Urinary bladder (tissue), 4 donors: ENCODE measurements around the gene CFLAR. TPM values are rescaled to one million over a fixed set of nuclear protein-coding genes. Genes with fewer than 3 reads are reported as not detected.
"Not testable (repeated sequence)": the region's sequence is repeated elsewhere in the genome, so short reads cannot be mapped to it uniquely, and the experiment has no call there.

Source experiments
- DNase-seq: peaks from one replicate; pipeline ENCODE4 v3.0.0-alpha.2; 2015; ENCODE audit errors: extremely low spot score
- H3K27ac ChIP-seq: one replicate; pipeline ENCODE4 v1.5.1; 2013; ENCODE audit warnings: low read depth, mild to moderate bottlenecking, moderate library complexity
- H3K36me3 ChIP-seq: one replicate; pipeline ENCODE4 v1.6.1; 2013; ENCODE audit warnings: mild to moderate bottlenecking, moderate library complexity; ENCODE audit not compliant: insufficient read depth
- H3K4me1 ChIP-seq: one replicate; pipeline ENCODE4 v1.6.1; 2013; ENCODE audit warnings: mild to moderate bottlenecking, moderate library complexity; ENCODE audit not compliant: insufficient read depth
- H3K4me3 ChIP-seq: one replicate; pipeline ENCODE4 v1.5.1; 2013; ENCODE audit warnings: low read depth, low read length
- WGBS: extraction: QIAGEN DNeasy Blood & Tissue Kit; methylation state at CpG from one replicate; pipeline ENCODE4 v1.1.7; 2013; 5-methylcytosine and 5-hydroxymethylcytosine counted together
- polyA plus RNA-seq: library from polyadenylated mRNA; stranded (reverse); fragments of 200-250 nt; gene quantifications from one replicate; pipeline ENCODE4 v1.2.3, GENCODE V29; 2013
- total RNA-seq: library from RNA; depleted of rRNA; stranded (reverse); fragments of >200 nt; gene quantifications from one replicate; pipeline ENCODE4 v1.2.3, GENCODE V29; 2014
- donor health status: healthy with polysubstance abuse.
- donor health status: healthy.

Gene CFLAR
- total and polyA plus RNA-seq, 2 donors: 50.0 to 107 TPM

DNA sequence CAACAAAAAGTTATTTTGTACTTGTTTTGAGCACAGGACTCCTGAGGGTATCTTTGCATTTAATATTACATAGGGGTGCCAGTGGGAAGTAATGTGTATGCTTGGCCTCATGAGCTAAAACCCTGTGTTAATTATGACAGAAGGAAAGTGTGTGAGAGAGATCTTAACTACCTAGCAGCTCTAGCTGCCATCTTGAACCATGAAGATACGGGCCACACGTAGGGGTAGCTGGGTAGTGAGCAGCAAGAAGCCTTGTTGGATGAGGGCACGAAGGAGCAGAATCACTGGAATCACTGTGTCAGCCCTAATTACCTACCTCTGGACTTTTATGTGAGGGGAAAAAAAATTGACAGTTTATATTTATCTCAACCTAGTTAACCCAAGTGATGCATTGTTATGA lies 51.6 kb downstream of the CFLAR start:
- Histone ChIP-seq H3K4me3 (no peak overlapping the region), H3K36me3 (peaks cover 6% of the 10 kb centered on the region), H3K4me1 (no peaks in the 10 kb centered on the region), H3K27ac (no peak overlapping the region)
- 97% methylated on average over 3 of the region's 3 CpGs for WGBS
- no peak for DNase-seq

DNA sequence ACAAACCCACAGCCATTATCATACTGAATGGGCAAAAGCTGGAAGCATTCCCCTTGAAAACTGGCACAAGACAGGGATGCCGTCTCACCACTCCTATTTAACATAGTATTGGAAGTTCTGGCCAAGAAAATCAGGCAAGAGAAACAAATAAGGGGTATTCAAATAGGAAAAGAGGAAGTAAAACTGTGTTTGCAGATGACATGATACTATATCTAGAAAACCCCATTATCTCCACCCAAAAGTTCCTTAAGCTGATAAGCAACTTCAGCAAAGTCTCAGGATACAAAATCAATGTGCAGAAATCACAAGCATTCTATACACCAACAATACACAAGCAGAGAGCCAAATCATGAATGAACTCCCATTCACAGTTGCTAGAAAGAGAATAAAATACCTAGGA lies 52.5 kb downstream of the CFLAR start:
- H3K36me3 ChIP-seq, H3K4me1 ChIP-seq, H3K27ac ChIP-seq, DNase-seq, H3K4me3 ChIP-seq: not testable (repeated sequence)
- WGBS: 87% methylated on average over 1 of the region's 1 CpG

DNA sequence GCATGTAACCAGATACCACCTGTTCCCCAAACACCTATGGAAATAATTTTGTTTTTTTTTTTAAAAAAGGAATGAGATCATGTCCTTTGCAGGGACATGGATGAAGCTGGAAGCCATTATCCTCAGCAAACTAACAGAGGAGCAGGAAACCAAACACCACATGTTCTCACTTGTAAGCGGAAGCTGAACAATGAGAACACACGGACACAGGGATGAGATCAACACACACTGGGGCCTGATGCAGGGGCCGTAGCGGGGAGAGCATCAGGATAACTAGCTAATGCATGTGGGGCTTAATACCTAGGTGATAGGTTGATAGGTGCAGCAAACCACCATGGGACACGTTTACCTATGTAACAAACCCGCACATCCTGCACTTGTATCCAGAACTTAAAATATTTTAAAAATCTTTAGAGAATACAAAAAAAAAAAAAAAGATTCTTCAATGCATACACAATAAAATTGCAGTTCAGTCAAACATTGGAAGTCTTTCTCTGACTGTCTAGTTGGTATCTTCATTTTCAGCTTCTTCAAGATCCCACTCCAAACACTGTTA lies 55.4 kb downstream of the CFLAR start:
- Histone ChIP-seq H3K4me1 (no peaks in the 10 kb centered on the region), H3K36me3 (no peaks in the 10 kb centered on the region), H3K27ac (no peak overlapping the region), H3K4me3 (no peak overlapping the region)
- DNase-seq: no peak
- 61% methylated on average over 6 of the region's 6 CpGs for WGBS

DNA sequence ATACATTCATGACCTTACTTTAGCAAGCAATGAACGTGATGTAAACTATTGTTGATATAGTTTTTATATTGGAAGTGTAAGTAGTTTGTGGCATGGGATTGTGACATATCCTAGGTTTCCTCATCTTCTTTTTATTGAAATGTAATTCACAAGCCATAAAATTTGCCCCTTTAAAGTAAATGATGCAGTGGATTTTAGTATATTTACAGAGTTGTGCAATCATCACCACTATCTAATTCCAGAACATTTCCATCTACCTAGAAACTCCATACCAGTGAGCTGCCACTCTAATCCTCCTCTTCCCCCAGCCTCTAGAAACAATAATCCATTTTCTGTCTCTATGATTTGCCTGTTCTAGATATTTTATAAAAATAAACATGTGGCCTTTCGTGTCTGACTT lies 56.3 kb downstream of the CFLAR start:
- DNase-seq: no peak
- H3K4me3 ChIP-seq: no peak overlapping the region
- no peaks in the 10 kb centered on the region for H3K4me1 ChIP-seq
- no peaks in the 10 kb centered on the region for H3K36me3 ChIP-seq
- H3K27ac ChIP-seq: no peak overlapping the region
- 69% methylated on average over 2 of the region's 2 CpGs for WGBS

DNA sequence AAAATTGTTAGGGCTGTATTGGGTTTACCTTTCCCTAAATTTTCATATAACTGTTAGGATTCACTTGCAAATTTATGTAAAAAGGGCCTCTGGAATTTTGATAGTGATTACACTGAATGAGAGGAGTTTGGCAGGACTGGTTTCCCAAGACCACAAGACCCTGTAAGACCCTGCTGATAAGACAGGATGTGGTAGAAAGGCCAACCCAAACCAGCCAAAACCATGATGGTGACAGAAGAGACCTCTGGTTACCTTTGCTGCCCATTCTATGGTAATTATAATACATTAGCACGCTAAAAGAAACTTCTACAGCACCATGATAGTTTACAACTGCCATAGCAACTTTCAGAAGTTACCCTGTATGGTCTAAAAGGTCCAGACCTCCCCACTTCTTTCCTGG lies 58.7 kb downstream of the CFLAR start:
- Histone ChIP-seq H3K4me3 (no peak overlapping the region), H3K27ac (no peak overlapping the region), H3K36me3 (no peaks in the 10 kb centered on the region), H3K4me1 (no peaks in the 10 kb centered on the region)
- 39% methylated on average over 1 of the region's 1 CpG for WGBS
- no peak for DNase-seq

DNA sequence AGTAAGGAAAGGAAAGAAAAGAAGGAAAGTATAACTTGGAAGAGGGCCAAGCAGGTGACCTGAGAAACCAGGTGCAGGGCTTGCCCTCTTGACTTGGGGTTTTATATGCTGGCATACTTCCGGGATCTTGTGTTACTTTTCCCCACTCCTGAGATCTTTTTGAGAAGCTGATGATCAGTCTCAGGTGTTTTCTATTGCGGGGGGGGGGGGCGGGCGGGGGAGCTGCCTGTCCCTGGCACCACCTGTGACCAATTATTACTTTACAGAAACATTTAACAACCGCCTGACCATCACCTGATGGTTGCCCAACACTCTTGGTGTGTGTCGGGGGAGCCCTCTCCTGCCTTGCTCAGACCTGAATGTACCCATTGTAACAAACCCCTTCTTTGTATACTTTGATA lies 60.1 kb downstream of the CFLAR start:
- no peaks in the 10 kb centered on the region for H3K4me1 ChIP-seq
- H3K36me3 ChIP-seq: no peaks in the 10 kb centered on the region
- no peak overlapping the region for H3K4me3 ChIP-seq
- no peak overlapping the region for H3K27ac ChIP-seq
- WGBS: 55% methylated on average over 6 of the region's 6 CpGs
- DNase-seq: no peak

DNA sequence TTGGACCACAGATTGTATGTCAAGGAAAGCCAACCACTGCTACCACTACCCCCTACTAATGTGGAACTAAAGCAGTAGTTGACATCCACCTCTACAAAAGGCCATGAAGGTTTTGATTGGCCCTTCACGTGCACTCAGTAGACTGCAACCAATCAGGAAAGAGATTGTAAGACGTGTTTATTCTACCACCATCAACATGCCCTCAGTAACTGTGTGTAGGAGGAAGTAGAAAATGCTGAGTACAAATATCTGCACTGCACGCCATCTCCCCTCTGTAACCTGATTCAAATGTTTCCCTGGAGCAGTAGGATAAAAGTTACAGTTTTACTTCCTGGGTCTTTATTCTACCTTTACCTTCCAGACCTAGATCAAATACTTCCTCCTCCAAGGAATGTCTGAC lies 64.0 kb downstream of the CFLAR start:
- DNase-seq: no peak
- Histone ChIP-seq H3K36me3 (no peaks in the 10 kb centered on the region), H3K27ac (no peak overlapping the region), H3K4me1 (no peaks in the 10 kb centered on the region), H3K4me3 (no peak overlapping the region)
- WGBS: 64% methylated on average over 3 of the region's 3 CpGs

DNA sequence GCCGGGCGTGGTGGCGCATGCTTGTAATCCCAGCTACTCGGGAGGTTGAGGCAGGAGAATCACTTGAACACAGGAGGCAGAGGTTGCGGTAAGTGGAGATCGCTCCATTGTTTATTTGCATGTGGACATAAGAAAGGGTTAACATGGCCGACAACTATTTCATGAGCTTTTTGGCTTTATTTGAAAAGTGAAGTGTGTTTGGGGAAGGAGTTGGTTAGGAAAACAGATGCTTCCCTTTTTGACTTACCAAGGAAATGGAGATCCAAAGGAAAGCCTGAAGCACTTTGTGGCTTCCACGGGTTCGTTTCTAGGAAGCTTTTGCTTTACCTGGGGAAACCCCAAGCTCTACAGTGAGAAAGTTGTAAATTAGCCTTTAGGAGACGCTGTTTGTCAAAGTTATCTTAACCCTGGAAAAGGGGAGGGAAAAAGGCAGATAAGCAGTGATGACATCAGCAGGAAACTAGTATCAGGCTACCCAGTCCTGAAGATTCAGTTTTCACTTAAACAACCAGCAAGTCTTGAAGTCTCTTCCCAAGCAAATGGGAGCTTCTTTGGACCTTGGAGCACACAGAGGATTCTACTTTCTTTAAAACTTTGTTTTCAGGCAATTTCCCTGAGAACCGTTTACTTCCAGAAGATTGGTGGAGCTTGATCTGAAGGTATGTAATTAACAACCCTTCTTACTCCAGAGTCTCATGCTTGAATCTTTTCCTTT lies 66.8 kb downstream of the CFLAR start, which contains the start of gene CASP10:
TSS of gene CASP10 (plus strand) at position 492 of the 715 bp plus-strand sequence. CDS start 2,637 bp downstream, outside the sequence.
- H3K27ac ChIP-seq: no peak within 1 kb of the TSS
- H3K4me3 ChIP-seq: peak within 1 kb of the TSS; percentile 40
- WGBS: 51% methylated on average over 11 of the region's 11 CpGs
- no peaks in the 10 kb centered on the region for H3K36me3 ChIP-seq
- no peaks in the 10 kb centered on the region for H3K4me1 ChIP-seq
- peak; percentile 29 for DNase-seq

DNA sequence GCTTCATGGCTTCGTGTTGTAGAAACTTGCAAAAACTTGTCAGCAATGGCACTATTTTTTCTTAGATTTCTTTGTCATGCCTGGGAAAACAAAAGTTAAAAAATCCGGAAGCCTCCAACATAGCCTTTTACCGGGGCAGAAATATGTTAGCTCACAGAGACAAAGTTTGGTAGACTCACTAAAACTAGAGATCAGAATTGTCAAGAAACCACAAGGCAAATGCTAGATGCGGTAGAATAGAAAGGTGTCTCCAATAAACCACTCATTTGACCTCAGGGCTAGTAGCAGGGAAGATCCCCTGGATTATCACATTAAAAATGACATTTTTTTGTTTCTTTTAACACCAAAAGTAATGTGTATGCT lies 67.4 kb downstream of the CFLAR start:
- no peaks in the 10 kb centered on the region for H3K36me3 ChIP-seq
- H3K4me1 ChIP-seq: no peaks in the 10 kb centered on the region
- 34% methylated on average over 4 of the region's 4 CpGs for WGBS
- no peak overlapping the region for H3K27ac ChIP-seq
- DNase-seq: no peak
- peak overlapping the region; percentile 40 for H3K4me3 ChIP-seq

DNA sequence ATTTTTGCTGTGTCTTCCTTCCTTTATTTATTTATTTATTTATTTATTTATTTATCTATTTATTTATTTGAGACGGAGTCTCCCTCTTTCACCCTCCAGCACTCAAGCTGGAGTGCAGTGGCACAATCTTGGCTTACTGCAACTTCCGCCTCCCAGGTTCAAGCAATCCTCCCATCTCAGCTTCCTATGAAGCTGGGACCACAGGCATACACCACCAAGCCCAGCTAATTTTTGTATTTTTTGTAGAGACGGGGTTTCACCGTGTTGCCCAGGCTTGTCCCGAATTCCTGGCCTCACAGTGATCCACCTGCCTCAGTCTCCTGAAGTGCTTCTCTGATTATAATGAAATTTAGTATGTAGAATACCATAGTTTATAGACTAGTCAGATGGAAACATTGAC lies 67.9 kb downstream of the CFLAR start:
- H3K4me3 ChIP-seq, H3K27ac ChIP-seq: not testable (repeated sequence)
- 64% methylated on average over 5 of the region's 5 CpGs for WGBS

DNA sequence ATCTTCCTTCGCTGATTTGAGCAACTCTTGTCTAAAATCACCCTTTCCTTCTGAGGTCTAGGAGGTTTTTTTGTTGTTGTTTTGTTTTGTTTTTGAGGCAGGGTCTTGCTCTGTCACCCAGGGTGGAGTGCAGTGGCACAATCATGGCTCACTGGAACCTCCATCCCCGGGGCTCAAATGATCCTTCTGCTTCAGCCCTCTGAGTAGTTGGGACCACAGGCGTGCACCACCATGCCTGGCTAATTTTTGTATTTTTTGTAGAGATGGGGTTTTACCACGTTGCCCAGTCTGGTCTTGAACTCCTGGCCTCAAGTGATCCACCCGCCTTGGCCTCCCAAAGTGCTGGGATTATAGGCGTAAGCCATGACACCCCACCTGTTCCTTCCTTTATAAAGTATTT lies 68.3 kb downstream of the CFLAR start:
- H3K27ac ChIP-seq, H3K4me3 ChIP-seq, H3K4me1 ChIP-seq, H3K36me3 ChIP-seq, DNase-seq: not testable (repeated sequence)
- WGBS: 76% methylated on average over 6 of the region's 6 CpGs

More for the DNA sequence above, 67.9 kb downstream of the CFLAR start:
- DNase-seq, H3K4me1 ChIP-seq, H3K36me3 ChIP-seq: not testable (repeated sequence)

DNA sequence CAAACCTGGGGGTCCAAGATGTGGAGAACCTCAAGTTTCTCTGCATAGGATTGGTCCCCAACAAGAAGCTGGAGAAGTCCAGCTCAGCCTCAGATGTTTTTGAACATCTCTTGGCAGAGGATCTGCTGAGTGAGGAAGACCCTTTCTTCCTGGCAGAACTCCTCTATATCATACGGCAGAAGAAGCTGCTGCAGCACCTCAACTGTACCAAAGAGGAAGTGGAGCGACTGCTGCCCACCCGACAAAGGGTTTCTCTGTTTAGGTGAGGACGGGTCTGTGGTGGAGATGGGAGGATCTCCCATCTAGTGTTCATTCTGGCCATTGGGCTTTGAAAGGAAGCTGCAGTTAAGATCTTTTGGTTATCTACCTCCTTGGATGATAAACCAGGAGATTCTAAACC lies 69.9 kb downstream of the CFLAR start:
- Histone ChIP-seq H3K4me1 (no peaks in the 10 kb centered on the region), H3K4me3 (no peak overlapping the region), H3K27ac (no peak overlapping the region), H3K36me3 (no peaks in the 10 kb centered on the region)
- DNase-seq: no peak
- 71% methylated on average over 4 of the region's 4 CpGs for WGBS

DNA sequence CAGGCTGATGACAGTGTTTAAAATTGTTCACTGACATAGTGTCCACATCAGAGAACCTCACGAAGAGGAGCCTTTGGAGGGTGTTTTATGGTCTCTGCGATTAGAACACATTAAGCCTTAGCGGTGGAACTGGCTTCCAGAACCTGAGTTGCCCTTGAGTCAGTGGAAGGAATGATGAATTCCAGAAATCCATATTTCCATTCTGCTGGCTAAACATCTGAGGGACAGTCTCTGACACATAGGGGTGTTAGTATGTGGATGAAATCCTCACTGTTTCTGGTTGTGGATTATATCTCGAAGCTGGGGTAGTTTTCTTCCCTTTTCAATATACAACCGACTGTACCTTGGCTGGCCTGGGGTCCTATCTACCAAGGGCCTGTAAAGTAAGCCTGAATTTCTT lies 71.0 kb downstream of the CFLAR start:
- WGBS: 71% methylated on average over 5 of the region's 5 CpGs
- no peak overlapping the region for H3K4me3 ChIP-seq
- H3K27ac ChIP-seq: no peak overlapping the region

DNA sequence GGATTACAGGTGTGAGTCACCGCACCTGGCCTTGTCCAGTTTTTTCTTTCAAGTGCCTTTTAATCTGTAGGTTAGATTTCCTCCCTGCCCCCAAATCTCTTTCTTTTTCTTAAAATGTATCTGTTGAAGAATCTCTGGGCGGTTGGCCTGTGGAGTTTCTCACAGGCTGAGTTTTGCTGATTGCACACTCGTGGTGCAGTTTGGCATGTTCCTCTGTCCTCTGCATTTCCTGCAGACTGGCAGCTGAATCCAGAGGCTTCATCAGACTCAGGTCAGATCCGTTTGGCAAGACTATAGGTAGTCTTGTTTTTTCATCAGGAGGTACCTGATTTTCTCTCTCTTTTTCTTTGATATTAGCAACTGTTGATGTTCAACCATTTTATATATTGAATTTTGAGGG lies 72.5 kb downstream of the CFLAR start:
- WGBS: 92% methylated on average over 4 of the region's 4 CpGs
- Histone ChIP-seq H3K27ac (no peak overlapping the region), H3K4me1 (no peaks in the 10 kb centered on the region), H3K36me3 (peaks cover 1% of the 10 kb centered on the region), H3K4me3 (no peak overlapping the region)
- DNase-seq: no peak

More for the DNA sequence above, 71.0 kb downstream of the CFLAR start:
- Histone ChIP-seq H3K4me1 (no peaks in the 10 kb centered on the region), H3K36me3 (no peaks in the 10 kb centered on the region)
- DNase-seq: no peak
